Retinal pigment epithelial cell (primary cell): ENCODE data around the gene TRIM52.

ENCODE experiments used
- DNase-seq: peaks from one replicate; pipeline ENCODE4 v3.0.0-alpha.2; 2010; ENCODE audit warnings: low read depth
- H3K4me3 ChIP-seq: 2 replicates; pipeline ENCODE4 v1.5.1; 2011; ENCODE audit warnings: mild to moderate bottlenecking, low read length, control low read depth, moderate library complexity
- TF ChIP-seq, protein P1 (sequence below): conservative IDR thresholded peaks from 2 replicates; pipeline ENCODE4 v1.5.1; 2011; ENCODE audit warnings: low read depth, low read length, control low read depth, inconsistent platforms

The TRIM52 gene

DNA sequence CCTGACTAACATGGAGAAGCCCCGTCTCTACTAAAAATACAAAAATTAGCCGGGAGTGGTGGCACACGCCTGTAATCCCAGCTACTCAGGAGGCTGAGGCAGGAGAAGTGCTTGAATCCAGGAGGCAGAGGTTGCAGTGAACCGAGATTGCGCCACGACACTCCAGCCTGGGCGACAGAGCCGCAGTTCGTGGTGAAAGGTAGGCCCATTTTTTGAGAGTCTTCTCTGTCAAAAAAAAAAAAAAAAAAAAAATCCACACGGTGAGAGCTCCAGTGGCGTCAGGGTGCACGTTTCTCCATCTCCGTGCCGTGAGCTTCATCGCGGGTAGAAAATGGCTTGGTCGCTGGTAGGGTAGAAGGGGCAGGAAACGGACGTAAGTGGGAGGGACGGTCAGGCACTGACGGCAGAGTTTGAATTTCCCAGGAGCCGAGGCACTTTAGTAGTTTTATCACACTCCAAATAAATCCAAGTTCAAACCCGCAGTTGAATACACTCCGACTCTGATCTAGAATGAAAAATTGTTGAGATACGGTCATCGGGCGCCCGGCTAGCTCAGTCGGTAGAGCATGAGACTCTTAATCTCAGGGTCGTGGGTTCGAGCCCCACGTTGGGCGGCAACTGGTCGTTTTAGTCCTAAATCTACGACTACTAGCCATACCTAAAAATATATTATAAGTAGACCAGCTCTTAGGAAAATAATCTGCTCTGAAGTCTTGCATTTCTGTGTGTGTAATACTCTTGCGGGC, 53.6 kb downstream of the TRIM52 start:
- peak overlapping the region; percentile 67 for H3K4me3 ChIP-seq
- TF ChIP-seq, protein P1, sequence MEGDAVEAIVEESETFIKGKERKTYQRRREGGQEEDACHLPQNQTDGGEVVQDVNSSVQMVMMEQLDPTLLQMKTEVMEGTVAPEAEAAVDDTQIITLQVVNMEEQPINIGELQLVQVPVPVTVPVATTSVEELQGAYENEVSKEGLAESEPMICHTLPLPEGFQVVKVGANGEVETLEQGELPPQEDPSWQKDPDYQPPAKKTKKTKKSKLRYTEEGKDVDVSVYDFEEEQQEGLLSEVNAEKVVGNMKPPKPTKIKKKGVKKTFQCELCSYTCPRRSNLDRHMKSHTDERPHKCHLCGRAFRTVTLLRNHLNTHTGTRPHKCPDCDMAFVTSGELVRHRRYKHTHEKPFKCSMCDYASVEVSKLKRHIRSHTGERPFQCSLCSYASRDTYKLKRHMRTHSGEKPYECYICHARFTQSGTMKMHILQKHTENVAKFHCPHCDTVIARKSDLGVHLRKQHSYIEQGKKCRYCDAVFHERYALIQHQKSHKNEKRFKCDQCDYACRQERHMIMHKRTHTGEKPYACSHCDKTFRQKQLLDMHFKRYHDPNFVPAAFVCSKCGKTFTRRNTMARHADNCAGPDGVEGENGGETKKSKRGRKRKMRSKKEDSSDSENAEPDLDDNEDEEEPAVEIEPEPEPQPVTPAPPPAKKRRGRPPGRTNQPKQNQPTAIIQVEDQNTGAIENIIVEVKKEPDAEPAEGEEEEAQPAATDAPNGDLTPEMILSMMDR, result no peak
- DNase-seq, result no peak

DNA sequence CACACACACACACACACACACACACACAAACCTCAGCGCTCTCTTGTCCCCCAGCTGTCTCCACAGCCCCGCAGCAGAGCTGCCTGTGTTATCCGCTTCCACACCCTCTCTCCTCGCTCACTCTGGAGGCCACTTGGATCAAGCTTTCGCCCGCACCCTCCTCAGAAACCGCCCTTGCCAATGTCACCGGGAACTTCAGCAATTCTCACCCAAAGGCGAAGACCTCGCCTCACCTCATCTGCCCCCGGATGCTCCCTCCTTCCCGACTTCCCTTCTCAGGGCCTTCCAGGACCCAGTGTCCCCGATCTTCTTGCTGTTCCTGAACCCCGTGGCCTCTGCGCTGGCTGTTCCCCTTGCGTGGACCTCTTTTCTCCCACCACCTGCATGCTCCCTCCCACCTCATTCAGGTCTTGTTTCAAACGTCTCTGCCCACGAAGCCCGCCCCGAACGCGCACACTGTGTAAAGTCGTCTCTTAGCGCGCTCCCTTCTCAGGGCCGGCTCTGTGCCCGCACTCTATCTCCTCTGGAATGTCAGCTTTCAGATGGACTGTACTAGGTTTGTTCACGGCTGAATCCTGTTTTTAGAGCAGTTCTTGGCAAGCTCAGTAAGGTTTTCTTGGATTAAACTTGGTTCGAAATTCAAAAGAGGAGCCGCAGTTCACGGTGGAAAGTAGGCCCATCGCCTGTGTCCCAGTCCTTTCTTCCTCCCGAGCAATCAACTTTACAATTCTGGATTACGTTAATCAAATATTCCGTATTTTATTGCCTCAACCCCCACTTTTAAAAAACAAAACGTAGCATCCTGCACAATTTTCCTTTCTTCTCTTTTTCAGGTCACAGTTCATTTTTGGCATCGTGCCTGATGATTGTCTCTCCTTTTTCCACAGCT, 54.9 kb downstream of the TRIM52 start:
- TF ChIP-seq, protein P1, result no peak
- H3K4me3 ChIP-seq, result peak overlapping the region; percentile 67
- DNase-seq, result no peak
